Smooth muscle cell of the umbilical artery (primary cell): ENCODE measurements around the gene CD44. TPM values are rescaled to one million over a fixed set of nuclear protein-coding genes. Genes with fewer than 3 reads are reported as not detected.

Experiments used
- total RNA-seq: library from RNA; depleted of rRNA; stranded (reverse); fragments of >200 nt; gene quantifications from 2 replicates; pipeline ENCODE4 v1.2.3, GENCODE V29; 2014

The CD44 gene
- 146 and 667 TPM in 2 replicates for total RNA-seq

DNA sequence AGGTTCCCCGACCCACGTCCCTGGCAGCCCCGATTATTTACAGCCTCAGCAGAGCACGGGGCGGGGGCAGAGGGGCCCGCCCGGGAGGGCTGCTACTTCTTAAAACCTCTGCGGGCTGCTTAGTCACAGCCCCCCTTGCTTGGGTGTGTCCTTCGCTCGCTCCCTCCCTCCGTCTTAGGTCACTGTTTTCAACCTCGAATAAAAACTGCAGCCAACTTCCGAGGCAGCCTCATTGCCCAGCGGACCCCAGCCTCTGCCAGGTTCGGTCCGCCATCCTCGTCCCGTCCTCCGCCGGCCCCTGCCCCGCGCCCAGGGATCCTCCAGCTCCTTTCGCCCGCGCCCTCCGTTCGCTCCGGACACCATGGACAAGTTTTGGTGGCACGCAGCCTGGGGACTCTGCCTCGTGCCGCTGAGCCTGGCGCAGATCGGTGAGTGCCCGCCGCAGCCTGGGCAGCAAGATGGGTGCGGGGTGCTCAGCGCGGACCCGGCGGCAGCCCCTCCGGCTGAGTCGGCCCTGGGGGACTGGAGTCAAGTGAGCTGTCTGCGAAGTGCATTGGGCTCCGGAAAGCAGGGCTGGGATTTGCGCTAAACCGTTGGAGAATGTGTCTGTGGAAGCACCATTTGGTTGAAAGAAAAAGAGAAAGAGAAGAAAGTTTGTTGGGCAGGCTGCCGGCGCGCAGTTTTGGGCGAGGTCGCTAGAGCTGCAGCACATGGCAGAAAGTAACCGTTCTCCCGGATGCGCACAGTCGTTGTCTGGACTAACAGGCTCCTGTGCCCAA lies at the start of gene CD44:
Gene CD44, plus strand, starts transcription at position 229 of the 779 bp plus-strand sequence. Its CDS starts 133 bp downstream, at position 362.

Other genes starting within 250 kb of the CD44 start
- gene APIP, start 222.8 kb upstream of the CD44 start, total RNA-seq = 32.4 and 33.4 TPM in 2 replicates
- gene PDHX, start 222.6 kb upstream of the CD44 start, total RNA-seq = 59.1 and 68.6 TPM in 2 replicates